Dermis microvascular lymphatic vessel endothelial cell (primary cell): Measurements from ENCODE around the gene THOP1. TPM values are rescaled to one million over a fixed set of nuclear protein-coding genes. Genes with fewer than 3 reads are reported as not detected.

ENCODE experiments used
- DNase-seq, 2 donors: peaks; one replicate each; pipeline versions ENCODE4 v3.0.0 to v3.0.0-alpha.2; 2010; ENCODE audit warnings: low read depth in 2 of 2
- total RNA-seq: library from RNA; depleted of rRNA; stranded (reverse); fragments of >200 nt; gene quantifications from 2 replicates; pipeline ENCODE4 v1.2.1, GENCODE V29; 2014

THOP1 gene
- total RNA-seq, 1 donor from 2014 or later: 64.6 TPM

- no peak for DNase-seq
These were observed 22.4 kb upstream of the THOP1 start for GRCh38 chr19:2762783-2763496.

- no peak for DNase-seq
These were observed 21.6 kb upstream of the THOP1 start for GRCh38 chr19:2763687-2764086.

- DNase-seq: peak in 1 of 2 donors; percentile 25
These were observed 20.4 kb upstream of the THOP1 start for GRCh38 chr19:2764945-2765344.

GRCh38 chr19:2765376-2765775 lies 19.9 kb upstream of the THOP1 start:
- peak in 1 of 2 donors; percentile 20 for DNase-seq

- no peak for DNase-seq
These were observed 18.5 kb upstream of the THOP1 start for GRCh38 chr19:2766594-2767372.

- DNase-seq: no peak
These were observed 17.6 kb upstream of the THOP1 start for GRCh38 chr19:2767688-2768087.

- DNase-seq: no peak
These were observed 16.8 kb upstream of the THOP1 start for GRCh38 chr19:2768365-2769132.

- DNase-seq: no peak
These were observed 16.1 kb upstream of the THOP1 start for GRCh38 chr19:2769218-2769617.

- DNase-seq: no peak
These were observed 15.0 kb upstream of the THOP1 start for GRCh38 chr19:2770055-2771013.

- no peak for DNase-seq
These were observed 13.3 kb upstream of the THOP1 start for GRCh38 chr19:2771786-2772674.

- no peak for DNase-seq
These were observed 11.1 kb upstream of the THOP1 start for GRCh38 chr19:2774083-2774679.

- DNase-seq: peak; percentile 43 to 55
These were observed 10.2 kb upstream of the THOP1 start for GRCh38 chr19:2774953-2775555.

GRCh38 chr19:2775556-2776430 lies 9.5 kb upstream of the THOP1 start:
- DNase-seq: peak; percentile 77 to 78

GRCh38 chr19:2777952-2778683 lies 7.2 kb upstream of the THOP1 start:
- DNase-seq: no peak

GRCh38 chr19:2779121-2779740 lies 6.1 kb upstream of the THOP1 start:
- no peak for DNase-seq

- no peak for DNase-seq
These were observed 5.0 kb upstream of the THOP1 start for GRCh38 chr19:2780284-2780683.

GRCh38 chr19:2782329-2782935 lies 2.9 kb upstream of the THOP1 start:
- DNase-seq: peak in 1 of 2 donors; percentile 35
